Epithelial cell of esophagus (primary cell): ENCODE data around the gene KIF26B.

Source experiments
- DNase-seq: peaks from one replicate; pipeline ENCODE4 v3.0.0; 2010; ENCODE audit warnings: low read depth
- H3K4me3 ChIP-seq: 2 replicates; pipeline ENCODE4 v1.5.1; 2011; ENCODE audit warnings: mild to moderate bottlenecking, low read length, control low read depth
- CTCF ChIP-seq: IDR thresholded peaks from 2 replicates; pipeline ENCODE4 v1.5.1; 2011; ENCODE audit warnings: low read depth, mild to moderate bottlenecking, low read length, control low read depth, inconsistent platforms; ENCODE audit not compliant: insufficient read depth; ENCODE audit errors: missing control alignments

KIF26B gene

GRCh38 chr1:245153081-245153551 lies 1.7 kb upstream of the KIF26B start:
- peak; percentile 78 for DNase-seq
- peak; percentile 64 for TF ChIP-seq CTCF
- H3K4me3 ChIP-seq, result peak overlapping the region; percentile 62

GRCh38 chr1:245153552-245154428 lies 995 bp upstream of the KIF26B start:
- DNase-seq, result peak; percentile 22
- peak overlapping the region; percentile 62 for H3K4me3 ChIP-seq
- no peak for TF ChIP-seq CTCF

- TF ChIP-seq CTCF, result peak; percentile 13
- peak overlapping the region; percentile 62 for H3K4me3 ChIP-seq
- peak; percentile 36 for DNase-seq
Observed at GRCh38 chr1:245155272-245156040, 671 bp downstream of the KIF26B start.

GRCh38 chr1:245156041-245156735 lies 1.4 kb downstream of the KIF26B start:
- peak; percentile 57 for TF ChIP-seq CTCF
- peak overlapping the region; percentile 62 for H3K4me3 ChIP-seq
- peak; percentile 90 for DNase-seq

GRCh38 chr1:245156736-245157505 lies 2.1 kb downstream of the KIF26B start:
- no peak for TF ChIP-seq CTCF
- DNase-seq, result peak; percentile 17
- peak overlapping the region; percentile 51 for H3K4me3 ChIP-seq

GRCh38 chr1:245158913-245159312 lies 4.1 kb downstream of the KIF26B start:
- no peak for TF ChIP-seq CTCF

More at GRCh38 chr1:245158913-245159312, 4.1 kb downstream of the KIF26B start:
- no peak overlapping the region for H3K4me3 ChIP-seq
- DNase-seq, result no peak
